Measurements from ENCODE around the gene C16orf78.

- no peak for TF ChIP-seq POLR2A (IDR thresholded peaks at IDR 0.05; ENCODE audit: low read depth, low read length)
- no peak for TF ChIP-seq PAX5 (IDR thresholded peaks at IDR 0.05; ENCODE audit: insufficient read depth, low read length, severe bottlenecking)
- TF ChIP-seq POLR2AphosphoS5 (IDR thresholded peaks at IDR 0.05; ENCODE audit: low read depth, low read length), result no peak
- TF ChIP-seq TAF1 (IDR thresholded peaks at IDR 0.05; ENCODE audit: low read depth, low read length), result no peak
- no peak for TF ChIP-seq SPI1 (IDR thresholded peaks at IDR 0.05; ENCODE audit: low read depth, low read length)
Observed at GRCh38 chr16:49348408-49349176, 25.0 kb upstream of the C16orf78 start.

Data from GM12891 (cell line).